Cardiac septum (tissue), 1 donor: ENCODE results near the gene DCAF5. TPM values are rescaled to one million over a fixed set of nuclear protein-coding genes. Genes with fewer than 3 reads are reported as not detected.
"Not testable (repeated sequence)": the region's sequence is repeated elsewhere in the genome, so short reads cannot be mapped to it uniquely, and the experiment has no call there.

Source experiments
- DNase-seq: peaks from one replicate; pipeline ENCODE4 v3.0.0-alpha.2; 2020; ENCODE audit warnings: low spot score
- intact Hi-C: fragments of 100-400 bp; cut with DNase I; formaldehyde crosslinking; loops from one replicate; pipeline ENCODE4 v1.14.0; 2022
- total RNA-seq: library from RNA; stranded (reverse); fragmentation: NEBNext Ultra II Directional; extraction: Animal tissue kit (Norgen Biotek cat#: 25700); gene quantifications from one replicate; pipeline ENCODE4 v1.2.1, GENCODE V29; 2021
- donor health status: DM: no; HTN: no; CAD: no.

The DCAF5 gene
- total RNA-seq, 1 donor from 2014 or later: 52.5 TPM

DNA sequence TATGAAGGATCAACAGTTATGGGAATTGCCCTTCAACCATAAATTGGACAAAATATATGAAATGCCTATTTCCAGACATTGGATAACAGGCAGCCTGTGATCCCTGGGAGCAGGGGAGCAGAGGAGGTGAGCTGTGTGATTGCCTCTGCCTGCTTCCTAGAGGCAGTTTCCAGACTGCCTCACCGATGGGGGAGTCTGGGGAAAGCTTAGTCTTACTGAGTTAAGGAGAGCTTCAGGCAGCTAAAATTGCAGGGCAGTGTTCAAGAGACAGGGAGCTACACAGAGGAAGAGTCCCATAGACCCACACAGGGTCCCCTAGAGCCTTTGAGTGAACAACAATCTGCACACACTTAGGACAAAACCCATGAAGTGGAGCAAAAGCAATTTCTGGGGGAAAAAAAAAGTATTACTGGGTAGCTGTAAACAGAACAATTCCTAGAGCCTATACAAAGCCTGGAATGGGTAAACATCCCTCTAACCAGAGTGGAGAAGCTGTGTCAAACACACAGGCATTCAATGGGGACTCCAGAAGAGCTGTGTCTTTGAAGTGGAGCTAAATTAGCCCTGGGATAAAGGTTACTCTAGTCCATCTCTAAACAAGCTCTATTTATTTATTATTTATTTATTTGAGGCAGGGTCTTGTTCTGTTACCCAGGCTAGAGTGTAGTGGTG is 125.5 kb downstream of the DCAF5 start:
- intact Hi-C loops: no loop called here
- no peak for DNase-seq

GRCh38 chr14:69023035-69023434 is 129.9 kb downstream of the DCAF5 start:
- intact Hi-C loops: no loop called here
- DNase-seq: no peak

- DNase-seq, intact Hi-C loops: not testable (repeated sequence)
These were observed 130.8 kb downstream of the DCAF5 start for GRCh38 chr14:69022093-69022492.

DNA sequence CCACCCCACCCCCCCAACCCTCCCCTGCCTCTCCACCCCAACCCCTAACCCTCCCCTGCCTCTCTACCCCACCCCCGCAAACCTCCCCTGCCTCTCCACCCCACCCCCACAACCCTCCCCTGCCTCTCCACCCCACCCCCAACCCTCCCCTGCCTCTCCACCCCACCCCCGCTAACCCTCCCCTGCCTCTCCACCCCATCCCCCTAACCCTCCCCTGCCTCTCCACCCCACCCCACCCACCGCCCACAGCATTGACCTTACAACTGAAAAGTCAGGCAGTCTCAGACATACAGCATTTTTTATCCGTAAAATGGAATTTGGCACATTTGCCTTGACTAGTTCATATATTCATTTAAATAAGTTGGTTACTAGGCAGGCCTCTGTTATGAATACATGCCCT is 135.2 kb downstream of the DCAF5 start:
- no peak for DNase-seq
- intact Hi-C loops: no loop called here

GRCh38 chr14:69014829-69015259 is 138.1 kb downstream of the DCAF5 start:
- DNase-seq: no peak
- intact Hi-C loops: no loop called here

DNA sequence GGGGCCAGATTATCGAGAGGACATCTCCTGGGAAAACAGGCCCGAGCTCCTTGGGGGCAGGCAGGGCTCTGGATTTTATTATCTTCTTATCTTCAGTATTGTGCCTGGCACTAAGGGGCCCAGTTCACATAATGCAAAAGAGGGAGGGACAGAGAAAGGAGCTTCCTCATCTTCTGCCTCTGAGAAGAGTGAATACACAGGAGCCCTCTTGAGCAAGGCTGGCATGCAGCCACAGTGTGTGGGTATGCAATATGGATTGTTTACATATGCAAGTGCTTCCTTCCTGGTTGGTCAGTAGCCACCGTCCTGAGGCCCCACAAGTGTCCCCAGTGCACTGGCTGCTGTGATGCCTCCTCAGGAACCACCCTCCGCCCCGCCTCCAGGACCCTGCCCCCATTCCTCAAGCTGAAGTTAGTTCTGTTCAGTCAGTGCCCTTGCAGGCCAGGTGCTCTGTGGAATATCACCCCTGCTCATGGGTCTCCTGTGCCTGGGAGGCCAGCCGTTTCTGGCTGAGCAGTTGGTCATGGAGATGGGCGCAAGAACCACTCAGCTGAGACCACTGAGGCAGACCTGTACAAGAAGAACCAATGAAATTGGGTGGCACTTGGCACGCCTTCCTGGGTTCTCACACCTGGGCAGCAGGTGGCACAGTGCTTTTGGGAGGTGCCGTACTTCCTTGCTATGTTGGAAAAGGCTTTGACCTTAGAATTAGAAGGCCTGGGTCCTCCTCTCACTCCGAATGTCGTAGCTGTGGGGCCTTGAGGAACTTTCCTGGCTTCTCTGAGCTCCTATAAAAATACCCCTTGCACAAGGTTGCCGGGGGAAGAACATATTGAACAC is 138.8 kb downstream of the DCAF5 start:
- DNase-seq: peak; percentile 94
- intact Hi-C loops: no loop called here

- intact Hi-C loops: no loop called here
- no peak for DNase-seq
These were observed 140.5 kb downstream of the DCAF5 start for GRCh38 chr14:69012256-69012953.

DNA sequence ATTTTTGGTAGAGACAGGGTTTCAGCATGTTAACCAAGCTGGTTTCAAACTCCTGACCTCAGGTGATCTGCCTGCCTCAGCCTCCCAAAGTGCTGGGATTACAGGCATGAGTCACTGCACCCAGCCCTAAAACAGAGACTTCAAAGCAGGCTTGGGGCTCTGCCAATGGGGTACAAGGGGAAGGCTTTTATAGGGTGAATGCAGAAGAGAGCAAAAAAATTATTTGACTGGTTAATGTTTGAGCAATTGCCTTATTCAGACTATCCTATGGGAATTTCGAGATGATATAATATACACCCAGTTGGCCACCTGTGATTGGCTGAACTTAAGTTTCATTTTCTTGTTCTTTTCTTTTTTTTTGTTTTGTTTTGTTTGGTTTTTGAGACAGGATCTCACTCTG is 142.3 kb downstream of the DCAF5 start:
- no peak for DNase-seq
- intact Hi-C loops: no loop called here

DNA sequence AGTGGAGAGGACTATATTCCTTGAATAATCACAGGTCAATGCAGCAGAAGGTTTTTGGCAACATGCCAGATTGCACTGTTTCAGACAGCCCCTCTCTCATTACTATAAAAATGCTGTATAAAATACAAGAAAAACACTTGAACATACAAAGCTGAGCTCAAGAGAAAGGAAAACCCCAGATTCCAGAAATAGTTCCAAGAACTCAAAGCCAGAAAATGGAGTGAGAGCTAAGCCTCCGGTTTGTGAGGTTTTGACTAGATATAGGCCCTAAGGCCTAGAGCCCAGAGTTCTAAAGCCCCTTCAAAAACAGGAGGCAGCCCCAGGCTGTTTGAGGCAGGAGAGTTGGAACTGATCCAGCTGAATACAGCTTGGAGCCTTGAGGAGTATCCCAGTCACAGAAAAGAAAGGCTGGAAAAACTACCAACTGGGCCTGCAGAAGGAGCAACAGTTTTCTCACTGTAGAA is 144.5 kb downstream of the DCAF5 start:
- DNase-seq: no peak
- intact Hi-C loops: loop anchor here (5.0 kb wide), 1 partner anchor 39 kb away; no protein-coding TSS in a partner anchor

- no peak for DNase-seq
- intact Hi-C loops: loop anchor here (5.0 kb wide), 1 partner anchor 41 kb away; no protein-coding TSS in a partner anchor
These were observed 146.6 kb downstream of the DCAF5 start for GRCh38 chr14:69006346-69006745.

GRCh38 chr14:69005432-69006148 is 147.3 kb downstream of the DCAF5 start:
- peak; percentile 86 for DNase-seq
- intact Hi-C loops: loop anchor here (5.0 kb wide), 1 partner anchor 42 kb away; no protein-coding TSS in a partner anchor

- intact Hi-C loops: loop anchor here (5.0 kb wide), 2 partner anchors 42 to 93 kb away; no protein-coding TSS in a partner anchor
- no peak for DNase-seq
These were observed 148.0 kb downstream of the DCAF5 start for GRCh38 chr14:69004731-69005431.

DNA sequence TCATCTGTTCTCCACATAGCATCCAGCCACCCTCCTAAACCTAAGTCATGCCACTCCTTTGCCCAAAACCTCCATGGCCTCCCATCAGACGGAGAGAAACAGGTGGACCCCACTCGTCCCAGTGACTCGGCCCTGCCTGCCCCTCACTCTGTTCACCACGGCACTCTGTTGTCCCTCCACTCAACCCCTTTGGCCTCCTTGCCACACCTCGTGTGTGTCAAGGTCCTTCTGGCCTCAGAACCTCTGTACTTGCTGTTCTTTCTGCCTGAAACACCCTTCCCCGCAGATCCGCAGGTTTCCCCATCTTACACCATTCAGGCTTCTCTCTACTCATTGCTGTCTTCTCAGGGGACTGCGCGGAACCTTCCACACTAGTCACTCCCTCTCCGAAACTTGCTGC is 149.3 kb downstream of the DCAF5 start:
- no peak for DNase-seq
- intact Hi-C loops: loop anchor here (5.0 kb wide), 1 partner anchor 91 kb away; no protein-coding TSS in a partner anchor

DNA sequence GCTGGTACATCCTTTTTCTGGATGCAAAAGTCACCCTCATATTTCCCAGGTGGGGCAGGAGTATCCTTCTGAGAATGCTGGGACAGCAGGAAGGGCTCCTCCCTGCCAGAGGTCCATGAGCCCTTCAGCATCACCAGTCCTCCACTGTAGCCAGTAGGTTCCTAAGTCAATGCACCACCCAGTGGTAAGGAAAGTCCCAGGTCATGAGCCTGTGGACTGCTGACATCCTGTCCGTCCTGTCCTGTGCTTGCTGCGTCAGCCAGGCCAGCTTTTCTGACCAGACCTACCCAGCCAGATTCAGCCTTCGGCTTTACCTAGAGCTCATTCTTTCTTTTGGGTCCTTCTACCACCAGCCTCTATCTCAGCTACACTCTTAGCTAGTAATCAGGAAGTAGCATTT is 150.8 kb downstream of the DCAF5 start:
- DNase-seq: peak; percentile 79
- intact Hi-C loops: loop anchor here (5.0 kb wide), 1 partner anchor 90 kb away; no protein-coding TSS in a partner anchor

GRCh38 chr14:69001375-69001774 is 151.5 kb downstream of the DCAF5 start:
- intact Hi-C loops: loop anchor here (5.0 kb wide), 1 partner anchor 89 kb away; no protein-coding TSS in a partner anchor
- DNase-seq: no peak
